Measurements from ENCODE around the gene PAPSS1.

Gene PAPSS1

DNA sequence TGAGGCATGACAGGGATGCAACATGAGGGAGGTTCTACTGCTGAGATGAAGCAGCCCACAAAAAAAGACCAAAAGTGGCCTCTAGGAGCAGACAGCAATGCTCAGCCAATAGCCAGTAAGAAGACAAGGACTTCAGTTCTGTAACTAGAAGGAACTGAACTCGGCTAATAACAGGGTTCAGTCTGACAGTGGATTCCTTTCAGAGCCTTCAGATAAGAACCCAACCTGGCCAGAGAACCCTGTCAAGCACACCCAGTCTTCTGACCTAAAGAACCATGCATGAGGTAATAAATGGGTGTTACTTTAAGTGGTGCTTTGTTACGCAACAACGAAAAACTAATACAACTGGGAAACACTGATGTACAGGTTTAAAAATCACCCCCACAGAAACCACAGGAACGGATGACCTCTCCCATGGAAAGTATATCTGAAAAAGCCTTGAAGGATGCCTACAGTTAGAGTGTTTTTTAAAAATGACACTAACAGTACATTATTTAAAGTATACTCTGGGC is 94.6 kb downstream of the PAPSS1 start:
- DNase-seq (ENCODE audit: low read depth), result no peak

DNA sequence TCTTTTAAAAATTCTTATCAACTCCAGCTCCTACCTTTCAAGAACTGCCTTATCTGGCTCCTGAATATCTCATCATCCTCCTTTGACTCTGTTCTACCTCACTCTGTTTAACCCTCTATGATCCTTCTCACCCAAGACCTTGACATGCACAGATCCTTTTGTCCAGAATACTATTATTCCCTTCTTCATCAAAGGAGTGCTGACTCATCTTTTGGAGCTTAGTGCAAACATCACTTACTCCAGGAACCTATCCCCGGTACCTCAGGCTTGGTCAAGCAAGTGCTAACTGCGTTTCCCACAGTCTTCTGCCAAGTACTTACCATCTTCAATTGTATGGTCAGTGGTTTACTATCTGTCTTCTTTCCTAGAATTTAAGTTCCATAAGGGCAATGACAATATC is 96.0 kb downstream of the PAPSS1 start:
- DNase-seq (ENCODE audit: low read depth), result no peak

DNA sequence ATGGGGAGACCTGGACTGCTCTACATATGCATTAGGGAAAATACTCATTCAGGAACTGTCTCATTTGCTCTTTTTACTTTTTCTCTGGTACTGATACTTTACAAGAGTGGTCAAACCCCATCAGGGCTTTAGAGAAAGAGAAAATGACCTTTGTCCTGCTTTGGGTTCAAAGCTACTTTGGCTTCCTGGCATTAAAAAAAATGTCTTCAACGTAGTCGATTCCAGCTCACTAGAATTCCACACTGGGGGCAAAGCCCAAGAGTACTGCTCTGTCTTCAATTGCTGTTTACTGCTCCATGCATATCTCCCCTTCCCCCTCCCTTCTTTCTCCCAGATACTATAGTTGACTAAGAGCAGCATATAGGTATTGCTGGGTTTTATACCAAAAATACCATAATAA is 98.0 kb downstream of the PAPSS1 start:
- DNase-seq (ENCODE audit: low read depth), result no peak

GRCh38 chr4:107619731-107620130 is 100.3 kb downstream of the PAPSS1 start:
- DNase-seq (ENCODE audit: low read depth), result no peak

DNA sequence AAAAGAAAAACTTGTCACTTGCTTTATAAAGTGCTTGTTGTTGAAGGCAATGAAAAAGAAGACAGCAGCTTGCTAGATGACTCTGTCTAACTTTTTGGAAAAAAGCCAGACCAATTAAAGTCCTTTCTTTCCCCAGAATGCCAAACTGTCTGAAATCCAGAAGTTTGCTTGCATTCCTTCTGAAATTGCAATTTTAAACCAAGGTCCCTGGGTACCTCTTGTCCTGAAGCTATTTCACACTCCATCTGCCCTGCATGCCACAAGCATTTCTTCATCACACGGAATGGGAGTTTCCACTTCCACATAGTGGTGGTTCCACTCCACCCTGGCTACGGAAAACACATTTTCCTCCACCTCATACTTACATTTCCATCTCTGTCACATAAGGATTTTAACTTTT is 101.0 kb downstream of the PAPSS1 start:
- DNase-seq (ENCODE audit: low read depth), result no peak

GRCh38 chr4:107618656-107619055 is 101.4 kb downstream of the PAPSS1 start:
- no peak for DNase-seq (ENCODE audit: low read depth)

GRCh38 chr4:107616838-107617389 is 103.1 kb downstream of the PAPSS1 start:
- no peak for DNase-seq (ENCODE audit: low read depth)

DNA sequence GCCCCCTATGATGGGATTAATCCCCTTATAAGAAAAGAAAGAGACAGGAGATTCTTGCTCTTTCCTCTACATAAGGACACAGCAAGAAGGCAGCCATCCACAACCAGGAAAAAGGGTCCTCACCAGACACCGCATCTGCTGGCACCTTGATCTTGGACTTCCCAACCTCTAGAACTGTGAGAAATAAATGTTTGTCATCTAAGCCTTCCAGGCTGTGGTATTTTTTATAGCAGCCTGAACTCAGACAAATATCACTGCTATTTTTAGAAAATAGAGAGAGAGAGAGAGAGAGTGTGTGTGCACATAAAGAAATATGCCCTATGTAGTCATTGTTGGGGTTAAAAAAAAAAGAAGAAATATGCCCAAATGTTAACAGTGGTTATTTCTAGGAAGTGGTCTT is 104.2 kb downstream of the PAPSS1 start:
- no peak for DNase-seq (ENCODE audit: low read depth)

DNA sequence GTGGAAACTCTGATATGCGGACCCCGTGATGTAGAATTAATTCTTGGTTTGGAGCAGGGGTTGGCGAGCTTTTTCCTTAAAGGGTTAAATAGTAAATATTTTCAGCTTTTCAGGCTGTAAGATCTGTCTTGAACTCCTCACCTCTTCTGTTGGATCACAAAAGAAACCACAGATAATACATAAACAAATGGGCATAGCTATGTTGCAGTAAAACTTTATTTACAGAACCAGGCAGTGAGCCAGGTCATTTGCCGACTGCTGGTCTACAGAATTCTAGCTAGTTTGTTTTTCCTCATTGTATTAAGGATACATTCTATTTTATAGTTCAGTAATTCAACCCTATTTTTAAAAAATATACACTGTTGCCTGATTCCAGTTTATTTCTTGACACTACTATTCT is 116.6 kb downstream of the PAPSS1 start:
- no peak for DNase-seq (ENCODE audit: low read depth)

DNA sequence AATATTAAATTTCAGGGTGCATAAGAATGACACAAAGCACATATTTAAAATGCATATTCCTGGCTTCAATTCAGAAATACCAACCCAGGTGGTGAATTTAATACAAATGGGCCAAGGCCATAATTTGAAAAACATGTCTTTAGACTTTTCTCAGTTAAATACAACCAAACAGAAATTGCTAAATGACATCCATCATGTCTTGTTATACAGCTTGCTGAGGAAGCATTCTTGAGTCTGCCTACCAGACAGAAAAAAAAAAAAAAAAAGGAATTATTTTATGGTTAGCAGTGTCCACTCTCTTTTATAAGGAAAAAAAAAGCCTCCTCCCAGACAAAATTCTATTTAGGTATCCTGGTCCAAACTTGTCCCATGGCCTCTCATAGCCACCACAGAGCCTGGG is 119.1 kb downstream of the PAPSS1 start:
- no peak for DNase-seq (ENCODE audit: low read depth)

GRCh38 chr4:107600436-107600835 is 119.6 kb downstream of the PAPSS1 start:
- no peak for DNase-seq (ENCODE audit: low read depth)

- no peak for DNase-seq (ENCODE audit: low read depth)
Observed at GRCh38 chr4:107599841-107600240, 120.2 kb downstream of the PAPSS1 start.

- no peak for DNase-seq (ENCODE audit: low read depth)
Observed at GRCh38 chr4:107593230-107593629, 126.8 kb downstream of the PAPSS1 start.

- DNase-seq (ENCODE audit: low read depth), result no peak
Observed at GRCh38 chr4:107592519-107592918, 127.5 kb downstream of the PAPSS1 start.

DNA sequence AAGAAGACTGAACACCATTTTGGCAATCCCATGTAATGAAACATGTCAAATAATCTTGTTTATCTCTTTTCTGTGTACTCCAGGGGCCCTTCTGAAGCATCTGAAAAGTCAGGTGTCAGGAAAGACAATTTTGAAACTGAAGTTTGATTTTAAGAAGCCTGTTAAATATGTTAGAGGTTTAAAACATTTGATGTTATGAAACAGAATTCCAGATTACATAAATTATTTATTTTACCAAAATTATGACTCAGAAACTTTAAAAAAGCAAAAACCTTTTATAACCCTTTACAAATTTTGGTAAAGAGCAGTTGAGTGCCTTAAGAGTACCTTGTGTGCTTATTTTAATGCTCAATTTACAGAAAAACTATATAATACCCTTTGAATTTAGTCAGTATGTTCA is 130.8 kb downstream of the PAPSS1 start:
- no peak for DNase-seq (ENCODE audit: low read depth)

DNA sequence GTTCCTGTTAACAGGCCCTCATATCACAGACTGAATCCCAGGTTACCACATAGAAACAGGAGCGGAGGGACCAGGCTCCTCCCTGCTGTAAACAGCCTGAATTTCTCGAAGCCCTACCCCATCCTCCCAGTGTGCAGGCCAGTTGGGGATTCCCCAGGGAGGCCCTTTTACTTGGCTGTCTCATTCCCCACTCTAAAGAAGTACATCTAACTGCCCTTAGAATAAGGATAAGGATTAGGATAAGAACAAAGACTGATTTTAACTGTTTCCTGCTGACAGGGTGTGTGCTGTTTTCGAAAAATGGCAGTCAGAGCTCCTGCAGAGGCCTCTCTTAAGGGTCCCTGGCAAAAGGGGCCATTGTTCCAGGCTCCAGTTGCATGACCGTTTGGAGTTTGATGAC is 133.7 kb downstream of the PAPSS1 start:
- no peak for DNase-seq (ENCODE audit: low read depth)

DNA sequence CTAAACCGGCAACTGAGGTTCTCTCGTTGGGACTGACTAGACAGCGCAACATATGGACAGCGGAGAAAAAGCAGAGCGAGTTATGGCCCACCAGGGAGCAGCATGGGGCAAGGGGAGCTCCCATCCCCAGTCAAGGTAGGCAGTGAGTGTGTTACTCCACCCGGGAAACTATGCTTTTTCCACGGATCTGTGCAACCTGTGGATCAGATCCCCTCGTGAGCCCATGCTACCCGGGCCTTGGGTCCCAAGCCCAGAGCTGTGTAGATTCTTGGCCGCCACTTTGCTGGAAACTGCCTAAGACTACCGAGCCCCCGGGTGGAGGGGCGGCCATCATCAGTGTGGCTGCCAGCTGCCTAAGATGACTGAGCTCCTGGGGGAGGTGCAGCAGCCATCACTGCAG is 140.9 kb downstream of the PAPSS1 start:
- DNase-seq (ENCODE audit: low read depth), result no peak

DNA sequence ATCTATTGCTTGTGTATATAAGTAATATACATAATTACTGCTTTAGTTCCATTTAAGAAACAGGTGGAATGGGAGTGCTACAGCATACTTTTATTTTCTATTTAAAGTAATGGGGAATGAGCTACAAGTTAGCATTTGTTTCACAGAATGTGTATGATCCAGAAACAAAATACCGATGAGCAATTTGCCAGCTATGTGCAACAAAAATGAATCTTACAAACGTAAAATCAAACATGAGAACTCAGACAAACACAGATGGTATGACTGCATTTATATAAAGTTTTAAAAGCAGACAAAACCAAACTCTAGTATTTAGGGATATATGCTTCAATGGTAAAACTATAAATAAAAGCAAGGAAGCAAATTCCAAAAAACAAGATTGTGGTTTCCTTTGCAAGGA is 141.7 kb downstream of the PAPSS1 start:
- no peak for DNase-seq (ENCODE audit: low read depth)

- DNase-seq (ENCODE audit: low read depth), result no peak
Observed at GRCh38 chr4:107577743-107578142, 142.3 kb downstream of the PAPSS1 start.

GRCh38 chr4:107575243-107575642 is 144.8 kb downstream of the PAPSS1 start:
- no peak for DNase-seq (ENCODE audit: low read depth)

GRCh38 chr4:107572281-107572680 is 147.8 kb downstream of the PAPSS1 start:
- DNase-seq (ENCODE audit: low read depth), result no peak

DNA sequence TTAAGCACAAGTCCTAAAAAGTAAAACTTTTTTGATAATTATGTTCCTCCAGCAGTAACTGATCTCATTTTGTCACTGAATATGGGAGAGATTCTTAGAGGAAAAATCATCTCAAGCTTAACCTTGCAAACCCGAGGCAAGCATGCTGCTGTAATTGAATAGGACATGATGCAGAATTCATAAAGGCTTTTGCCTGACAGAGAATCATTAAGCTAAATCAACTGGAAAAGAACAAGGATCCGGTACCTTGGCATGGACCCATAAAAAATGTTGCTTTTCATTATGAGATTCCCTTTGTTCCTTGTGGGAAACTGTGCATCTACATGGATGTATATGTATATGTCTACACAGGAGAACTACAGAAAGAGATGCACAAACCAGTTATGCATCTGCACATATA is 149.1 kb downstream of the PAPSS1 start:
- no peak for DNase-seq (ENCODE audit: low read depth)

DNA sequence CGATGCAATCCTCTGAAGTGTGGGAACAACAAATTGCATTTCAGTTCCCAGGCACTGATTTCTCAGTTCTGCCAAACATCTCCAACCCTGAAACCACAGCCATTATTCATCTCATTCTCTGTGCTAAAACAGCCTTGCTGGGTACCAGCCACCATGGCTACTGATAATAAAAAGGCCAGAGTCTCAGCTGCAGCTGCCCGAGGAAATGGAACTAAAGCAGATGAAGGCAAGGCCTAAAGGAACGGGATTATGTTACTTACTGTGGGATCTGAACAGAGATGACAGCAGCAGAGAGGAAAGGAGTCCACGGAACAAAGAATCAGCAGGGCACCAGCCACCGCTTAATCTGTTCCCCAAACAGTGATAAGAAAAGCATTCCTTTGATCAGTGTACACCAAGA is 155.7 kb downstream of the PAPSS1 start:
- no peak for DNase-seq (ENCODE audit: low read depth)
